Lung (tissue), 12 donors: ENCODE results near the gene CCDC149. TPM values are rescaled to one million over a fixed set of nuclear protein-coding genes. Genes with fewer than 3 reads are reported as not detected.

ENCODE experiments used
- ATAC-seq: fragments of 200-7000 bp; cut with Tn5 transposase; one replicate; pipeline ENCODE4 v1.9.1; 2020; ENCODE audit warnings: moderate number of reproducible peaks; ENCODE audit not compliant: insufficient read depth, low FRiP score
- DNase-seq, 3 donors: peaks; one replicate each; pipeline ENCODE4 v3.0.0-alpha.2; 2013 to 2017
- H3K27ac ChIP-seq, 2 donors: one replicate each; pipeline ENCODE4 v1.5.1; 2013; ENCODE audit warnings: mild to moderate bottlenecking in 2 of 2, moderate library complexity in 2 of 2, control low read depth in 1 of 2, inconsistent platforms in 1 of 2, low read depth in 1 of 2, low read length in 1 of 2
- H3K27me3 ChIP-seq, 3 donors: one replicate each; pipeline ENCODE4 v1.5.1; 2013; ENCODE audit warnings: low read length in 2 of 3; ENCODE audit not compliant: control insufficient read depth in 3 of 3, insufficient read depth in 3 of 3
- H3K36me3 ChIP-seq, 4 donors: one replicate each; pipeline ENCODE4 v1.5.1; 2013; ENCODE audit warnings: low read length in 4 of 4, mild to moderate bottlenecking in 1 of 4, moderate library complexity in 1 of 4; ENCODE audit not compliant: control insufficient read depth in 4 of 4, insufficient read depth in 4 of 4
- H3K4me1 ChIP-seq, 5 donors: one replicate each; pipeline ENCODE4 v1.5.1; 2013; ENCODE audit warnings: low read length in 5 of 5, mild to moderate bottlenecking in 2 of 5, moderate library complexity in 1 of 5; ENCODE audit not compliant: control insufficient read depth in 5 of 5, insufficient read depth in 5 of 5
- H3K4me3 ChIP-seq: one replicate; pipeline ENCODE4 v1.5.1; 2013; ENCODE audit warnings: mild to moderate bottlenecking, control low read depth, moderate library complexity
- H3K9ac ChIP-seq, 2 donors: one replicate each; pipeline ENCODE4 v1.5.1; 2013; ENCODE audit warnings: low read length in 2 of 2, control low read depth in 1 of 2; ENCODE audit not compliant: insufficient read depth in 1 of 2
- H3K9me3 ChIP-seq, 4 donors: one replicate each; pipeline ENCODE4 v1.5.1; 2013; ENCODE audit warnings: low read length in 3 of 4, mild to moderate bottlenecking in 1 of 4, moderate library complexity in 1 of 4; ENCODE audit not compliant: control insufficient read depth in 4 of 4, insufficient read depth in 3 of 4
- WGBS, 2 donors: extraction: QIAGEN DNeasy Blood & Tissue Kit; methylation state at CpG; one replicate each; pipeline ENCODE4 v1.1.7; 2013; 5-methylcytosine and 5-hydroxymethylcytosine counted together
- polyA plus RNA-seq, 2 donors: library from polyadenylated mRNA; stranded (reverse); fragments of 200-250 nt; gene quantifications; one replicate each; pipeline ENCODE4 v1.2.1, GENCODE V29; 2013
- total RNA-seq, 2 donors: library from RNA; depleted of rRNA in 1 of 2; stranded (reverse); fragments of >200 nt in 1 of 2; gene quantifications; one replicate each; pipeline ENCODE4 v1.2.1, GENCODE V29; 2014 to 2021
- TF ChIP-seq, protein P1 (sequence below): IDR thresholded peaks from 2 replicates; pipeline ENCODE4 v1.5.1; 2012; ENCODE audit warnings: mild to moderate bottlenecking; ENCODE audit errors: control extremely low read depth, extremely low read depth
- donor health status: control.
- donor health status: control.
- donor health status: Bipolar disorder and iron deficiency.
- donor health status: healthy.
- donor health status: DM: yes; HTN: yes; CAD: no.

CCDC149 gene
- total and polyA plus RNA-seq, 4 donors = 8.6 to 21.4 (median 17.1) TPM

DNA sequence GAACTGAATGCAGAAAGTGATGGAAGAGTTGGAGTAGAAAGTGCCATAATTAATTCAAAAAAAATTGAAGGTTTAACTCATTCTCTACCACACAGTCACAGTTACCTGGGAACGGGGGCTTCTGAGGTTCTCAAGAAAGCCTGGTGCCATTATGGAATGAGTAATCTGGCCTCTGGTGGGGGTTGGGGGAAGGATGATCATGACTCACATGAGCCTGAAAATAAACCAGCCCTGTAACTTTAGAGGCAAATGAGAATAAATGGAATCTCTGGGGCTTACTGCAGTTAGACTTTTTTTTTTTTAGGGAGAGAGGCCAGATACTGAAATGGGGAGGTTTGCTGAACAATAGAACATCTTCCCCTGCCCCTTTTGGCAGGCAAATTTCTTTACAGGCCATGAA is 62.2 kb downstream of the CCDC149 start:
- TF ChIP-seq, protein P1, sequence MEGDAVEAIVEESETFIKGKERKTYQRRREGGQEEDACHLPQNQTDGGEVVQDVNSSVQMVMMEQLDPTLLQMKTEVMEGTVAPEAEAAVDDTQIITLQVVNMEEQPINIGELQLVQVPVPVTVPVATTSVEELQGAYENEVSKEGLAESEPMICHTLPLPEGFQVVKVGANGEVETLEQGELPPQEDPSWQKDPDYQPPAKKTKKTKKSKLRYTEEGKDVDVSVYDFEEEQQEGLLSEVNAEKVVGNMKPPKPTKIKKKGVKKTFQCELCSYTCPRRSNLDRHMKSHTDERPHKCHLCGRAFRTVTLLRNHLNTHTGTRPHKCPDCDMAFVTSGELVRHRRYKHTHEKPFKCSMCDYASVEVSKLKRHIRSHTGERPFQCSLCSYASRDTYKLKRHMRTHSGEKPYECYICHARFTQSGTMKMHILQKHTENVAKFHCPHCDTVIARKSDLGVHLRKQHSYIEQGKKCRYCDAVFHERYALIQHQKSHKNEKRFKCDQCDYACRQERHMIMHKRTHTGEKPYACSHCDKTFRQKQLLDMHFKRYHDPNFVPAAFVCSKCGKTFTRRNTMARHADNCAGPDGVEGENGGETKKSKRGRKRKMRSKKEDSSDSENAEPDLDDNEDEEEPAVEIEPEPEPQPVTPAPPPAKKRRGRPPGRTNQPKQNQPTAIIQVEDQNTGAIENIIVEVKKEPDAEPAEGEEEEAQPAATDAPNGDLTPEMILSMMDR = no peak
- WGBS, 2 donors = 81 to 95% methylated on average over 1 of the region's 1 CpG
- Histone ChIP-seq H3K4me3 (no peak overlapping the region), H3K9ac (no peak overlapping the region), H3K27me3 (no peaks in the 10 kb centered on the region), H3K27ac (no peak overlapping the region), H3K36me3 (peaks cover 0 to 8% (median 2%) of the 10 kb centered on the region in 4 donors), H3K9me3 (no peaks in the 10 kb centered on the region), H3K4me1 (peaks cover 0 to 15% (median 5%) of the 10 kb centered on the region in 5 donors)
- DNase-seq (no peak), ATAC-seq (no peak)

DNA sequence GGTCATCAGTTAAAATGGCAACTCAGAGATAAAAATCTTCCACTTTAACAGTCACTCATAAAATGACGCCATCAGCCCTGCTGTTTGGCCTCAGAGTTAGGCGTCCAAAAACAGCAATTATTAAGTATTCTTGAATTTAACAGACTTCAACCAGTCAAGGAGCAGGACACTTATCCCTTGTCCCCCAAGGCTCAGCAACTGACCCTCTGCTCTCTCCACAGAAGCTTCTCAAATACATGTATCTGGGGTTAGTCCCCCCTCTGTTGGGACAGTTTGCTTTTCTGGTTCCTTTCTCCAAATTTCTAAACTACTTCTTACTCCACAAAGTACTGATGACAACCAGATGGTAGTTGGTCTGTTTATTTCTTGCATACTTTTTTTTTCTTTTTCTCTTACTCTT is 63.1 kb downstream of the CCDC149 start:
- H3K36me3 ChIP-seq = peaks cover 0 to 8% (median 2%) of the 10 kb centered on the region in 4 donors
- H3K9ac ChIP-seq = no peak overlapping the region
- no peak overlapping the region for H3K27ac ChIP-seq
- no peaks in the 10 kb centered on the region for H3K27me3 ChIP-seq
- DNase-seq = peak in 2 of 3 donors; percentile 59 to 71
- 81 to 95% methylated on average over 2 of the region's 2 CpGs for WGBS, 2 donors
- ATAC-seq = no peak
- H3K4me3 ChIP-seq = no peak overlapping the region
- TF ChIP-seq, protein P1 = no peak
- H3K4me1 ChIP-seq = peaks cover 0 to 15% (median 5%) of the 10 kb centered on the region in 5 donors
- no peaks in the 10 kb centered on the region for H3K9me3 ChIP-seq

DNA sequence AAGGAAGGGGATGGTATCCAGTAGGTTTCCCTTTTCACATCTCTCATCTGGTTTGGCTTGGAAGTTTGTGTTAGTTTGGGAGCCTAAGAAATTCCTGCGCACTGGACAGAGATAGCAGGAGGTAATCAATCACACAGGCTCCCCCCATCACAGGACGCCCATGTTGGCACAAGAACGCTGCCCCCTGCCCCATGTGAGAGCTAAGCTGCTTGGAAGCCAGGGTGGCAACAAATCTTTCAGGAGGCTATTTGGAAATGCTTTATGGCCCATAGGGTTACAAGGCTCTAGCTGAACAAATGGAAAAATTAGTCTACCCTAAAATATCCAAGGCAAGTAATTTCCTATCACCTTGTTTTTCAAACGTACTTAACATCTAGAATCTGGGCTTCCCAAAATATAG is 63.5 kb downstream of the CCDC149 start:
- TF ChIP-seq, protein P1 = no peak

DNA sequence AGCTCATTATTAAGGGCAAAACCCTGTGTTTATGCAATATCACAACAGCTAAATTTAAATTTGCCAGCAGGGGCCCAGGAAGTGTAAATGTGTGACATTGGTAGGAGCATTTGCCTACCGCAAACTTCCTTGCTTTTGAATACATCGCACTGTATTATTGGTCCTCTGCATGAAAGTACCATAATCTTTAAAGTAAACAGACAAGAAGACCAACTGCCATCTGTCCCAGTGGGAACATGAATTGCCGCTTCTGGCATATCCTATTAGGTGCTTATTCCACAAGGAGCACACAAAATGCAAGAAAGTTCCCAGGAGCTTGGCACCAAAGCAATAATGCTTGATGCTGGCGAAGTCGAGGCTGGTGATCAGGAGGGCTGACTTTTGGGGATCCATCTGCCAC is 66.1 kb downstream of the CCDC149 start:
- no peak overlapping the region for H3K27ac ChIP-seq
- no peak for ATAC-seq
- TF ChIP-seq, protein P1 = no peak
- peaks cover 0 to 6% (median 2%) of the 10 kb centered on the region in 4 donors for H3K36me3 ChIP-seq
- H3K9me3 ChIP-seq = no peaks in the 10 kb centered on the region
- H3K9ac ChIP-seq = no peak overlapping the region
- H3K4me1 ChIP-seq = peaks cover 0 to 25% (median 6%) of the 10 kb centered on the region in 5 donors
- no peaks in the 10 kb centered on the region for H3K27me3 ChIP-seq
- WGBS, 2 donors = 93 to 96% methylated on average over 5 of the region's 5 CpGs
- no peak overlapping the region for H3K4me3 ChIP-seq
- no peak for DNase-seq

More for the DNA sequence above, 63.5 kb downstream of the CCDC149 start:
- no peaks in the 10 kb centered on the region for H3K27me3 ChIP-seq
- DNase-seq (peak in 1 of 3 donors; percentile 26), ATAC-seq (no peak)
- H3K4me3 ChIP-seq = no peak overlapping the region
- H3K4me1 ChIP-seq = peaks cover 0 to 15% (median 5%) of the 10 kb centered on the region in 5 donors
- H3K9me3 ChIP-seq = no peaks in the 10 kb centered on the region
- peaks cover 0 to 8% (median 2%) of the 10 kb centered on the region in 4 donors for H3K36me3 ChIP-seq
- no peak overlapping the region for H3K9ac ChIP-seq
- 79 to 85% methylated on average over 4 of the region's 4 CpGs for WGBS, 2 donors
- no peak overlapping the region for H3K27ac ChIP-seq
